GM20000 (cell line): ENCODE results near the gene KRT9.
"Not testable (repeated sequence)": the region's sequence is repeated elsewhere in the genome, so short reads cannot be mapped to it uniquely, and the experiment has no call there.

Experiments used
- DNase-seq: peaks from one replicate; pipeline ENCODE4 v3.0.0; 2012; ENCODE audit warnings: low spot score
- TF ChIP-seq, protein P1 (sequence below): IDR thresholded peaks from 2 replicates; pipeline ENCODE4 v1.5.1; 2012; ENCODE audit warnings: mild to moderate bottlenecking, control low read depth; ENCODE audit errors: extremely low read depth, missing control alignments

KRT9 gene

DNA sequence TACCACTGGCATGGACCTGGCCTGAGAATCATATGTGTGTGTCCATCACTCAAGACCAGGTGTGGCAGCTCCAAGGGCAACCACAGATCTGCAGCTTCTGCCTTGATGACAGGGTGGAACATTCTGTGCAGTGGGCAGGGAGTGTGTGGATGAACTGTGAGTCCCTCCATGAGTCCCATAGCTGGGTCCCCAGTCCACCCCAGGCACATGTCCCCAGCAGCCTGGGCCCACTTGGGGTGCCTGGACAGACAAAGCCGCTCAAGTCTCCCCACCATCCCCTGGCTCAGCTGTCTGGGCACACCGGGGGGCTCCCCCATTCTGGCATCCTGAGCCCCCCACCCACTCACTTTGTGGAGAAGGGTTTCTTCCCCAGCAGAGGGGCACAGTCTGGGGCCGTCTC is 45.3 kb upstream of the KRT9 start:
- DNase-seq, result no peak
- TF ChIP-seq, protein P1, sequence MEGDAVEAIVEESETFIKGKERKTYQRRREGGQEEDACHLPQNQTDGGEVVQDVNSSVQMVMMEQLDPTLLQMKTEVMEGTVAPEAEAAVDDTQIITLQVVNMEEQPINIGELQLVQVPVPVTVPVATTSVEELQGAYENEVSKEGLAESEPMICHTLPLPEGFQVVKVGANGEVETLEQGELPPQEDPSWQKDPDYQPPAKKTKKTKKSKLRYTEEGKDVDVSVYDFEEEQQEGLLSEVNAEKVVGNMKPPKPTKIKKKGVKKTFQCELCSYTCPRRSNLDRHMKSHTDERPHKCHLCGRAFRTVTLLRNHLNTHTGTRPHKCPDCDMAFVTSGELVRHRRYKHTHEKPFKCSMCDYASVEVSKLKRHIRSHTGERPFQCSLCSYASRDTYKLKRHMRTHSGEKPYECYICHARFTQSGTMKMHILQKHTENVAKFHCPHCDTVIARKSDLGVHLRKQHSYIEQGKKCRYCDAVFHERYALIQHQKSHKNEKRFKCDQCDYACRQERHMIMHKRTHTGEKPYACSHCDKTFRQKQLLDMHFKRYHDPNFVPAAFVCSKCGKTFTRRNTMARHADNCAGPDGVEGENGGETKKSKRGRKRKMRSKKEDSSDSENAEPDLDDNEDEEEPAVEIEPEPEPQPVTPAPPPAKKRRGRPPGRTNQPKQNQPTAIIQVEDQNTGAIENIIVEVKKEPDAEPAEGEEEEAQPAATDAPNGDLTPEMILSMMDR, result no peak

DNA sequence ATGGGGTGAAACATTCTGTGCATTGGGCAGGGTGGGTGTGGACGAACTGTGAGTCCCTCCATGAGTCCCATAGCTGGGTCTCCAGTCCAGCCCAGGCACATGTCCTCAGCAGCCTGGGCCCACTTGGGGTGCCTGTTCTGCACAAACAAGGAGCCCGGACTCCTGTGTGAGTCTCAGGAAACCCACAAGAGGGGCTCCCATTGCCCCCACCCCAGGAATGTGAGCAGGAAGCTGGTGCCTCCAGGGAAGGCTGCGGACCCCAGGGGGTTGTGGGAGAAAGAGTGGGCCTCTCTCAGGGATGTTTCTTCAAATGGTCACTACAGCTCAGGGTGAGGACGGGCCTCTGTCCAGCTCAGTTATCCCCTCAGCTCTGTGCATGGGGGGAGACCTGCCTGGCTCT is 44.6 kb upstream of the KRT9 start:
- not testable (repeated sequence) for DNase-seq

DNA sequence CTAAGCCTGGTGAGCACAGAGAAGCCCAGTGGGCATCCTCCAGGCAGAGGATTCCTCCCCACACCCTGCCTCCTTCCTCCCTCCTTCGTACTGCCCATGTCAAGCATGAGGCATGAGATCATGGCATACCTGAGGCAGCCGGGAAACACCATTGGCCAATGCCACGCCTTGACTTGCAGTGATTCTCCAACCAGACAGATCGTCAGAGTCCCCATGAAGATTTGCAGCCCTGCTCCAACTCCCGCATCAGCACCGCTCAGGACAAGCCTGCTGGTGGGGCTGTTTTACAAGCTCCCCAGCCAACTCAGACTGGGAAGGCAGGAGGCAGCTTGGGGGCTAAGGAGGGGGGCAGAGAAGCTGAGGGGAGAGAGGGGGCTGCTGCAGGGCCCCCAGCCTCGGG is 43.6 kb upstream of the KRT9 start:
- TF ChIP-seq, protein P1, result no peak
- no peak for DNase-seq

DNA sequence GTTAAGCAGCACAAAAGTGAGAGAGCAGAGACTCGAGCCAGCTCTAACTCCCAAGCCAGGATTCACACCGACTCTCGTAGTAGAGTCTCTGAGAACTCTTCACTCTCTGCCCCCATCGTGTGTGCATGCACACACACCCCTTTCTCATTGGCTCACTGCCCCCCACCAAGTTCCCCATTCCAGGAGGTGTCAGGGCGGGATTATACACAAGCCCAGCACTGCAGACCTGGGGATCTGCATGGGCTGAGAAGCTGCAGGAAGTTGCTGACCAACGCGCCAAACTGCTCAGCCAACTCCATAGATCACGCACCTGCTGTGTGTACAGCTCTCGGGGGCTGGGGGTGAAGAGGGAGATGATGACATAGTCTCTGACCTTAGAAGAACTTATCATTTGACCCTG is 42.9 kb upstream of the KRT9 start:
- not testable (repeated sequence) for DNase-seq

DNA sequence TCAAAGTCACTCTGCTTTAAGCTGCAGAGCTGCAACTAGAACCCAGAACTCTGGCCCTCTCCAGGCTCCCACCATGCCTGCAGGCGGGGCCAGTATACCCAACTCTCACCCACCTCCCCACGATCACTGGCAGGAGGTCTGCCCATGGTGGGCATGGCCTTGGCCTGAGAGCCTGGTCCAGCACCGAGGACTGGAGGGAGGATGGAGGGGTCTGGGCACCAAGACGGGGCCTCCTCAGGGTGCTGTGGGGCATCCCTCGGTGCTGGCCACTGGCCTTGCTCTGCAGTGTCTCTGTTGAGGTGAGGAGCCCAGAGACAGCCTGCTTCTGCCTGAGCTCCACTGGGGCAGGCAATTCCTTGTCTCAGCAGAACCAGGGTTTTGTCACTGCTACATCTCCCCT is 42.2 kb upstream of the KRT9 start:
- no peak for DNase-seq
- TF ChIP-seq, protein P1, result no peak

DNA sequence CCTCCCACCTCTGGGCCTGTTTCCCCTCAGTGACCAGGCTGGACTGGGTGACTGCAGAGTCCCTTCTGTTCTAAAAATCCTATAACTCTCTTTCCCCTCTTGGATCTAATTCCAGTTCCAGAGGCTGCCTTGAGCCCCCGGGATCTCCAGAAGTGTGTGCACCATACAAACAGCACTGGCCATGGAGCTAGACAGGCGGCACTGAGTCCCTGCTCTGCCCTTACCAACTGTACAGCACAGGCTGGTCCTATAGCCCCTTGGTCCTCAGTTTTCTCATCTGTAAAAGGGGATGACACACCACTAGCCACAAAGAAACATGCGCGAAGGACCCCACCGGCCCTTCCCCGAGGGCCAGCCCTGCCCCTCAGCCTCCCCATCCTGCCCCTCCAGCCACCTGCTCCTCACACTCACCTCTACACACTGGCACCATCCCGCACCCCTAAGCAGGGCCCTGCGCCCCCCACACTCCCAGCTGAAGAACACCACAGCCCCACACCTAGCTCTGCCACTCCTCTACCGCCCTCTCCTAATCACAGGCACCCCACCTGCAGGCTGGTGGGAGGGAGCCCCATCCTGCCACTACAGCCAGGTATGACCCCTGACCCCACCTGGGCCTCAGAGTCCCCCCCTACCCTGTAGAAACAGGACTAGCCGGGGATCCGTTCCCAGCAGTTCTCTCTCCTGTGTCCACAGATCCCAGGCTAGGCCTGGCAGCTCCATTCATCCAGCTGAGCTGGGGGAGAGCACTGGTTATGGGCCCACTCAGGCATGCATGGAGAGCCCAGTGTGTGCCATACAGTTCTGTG is 41.6 kb upstream of the KRT9 start:
- no peak for DNase-seq
- TF ChIP-seq, protein P1, result no peak

DNA sequence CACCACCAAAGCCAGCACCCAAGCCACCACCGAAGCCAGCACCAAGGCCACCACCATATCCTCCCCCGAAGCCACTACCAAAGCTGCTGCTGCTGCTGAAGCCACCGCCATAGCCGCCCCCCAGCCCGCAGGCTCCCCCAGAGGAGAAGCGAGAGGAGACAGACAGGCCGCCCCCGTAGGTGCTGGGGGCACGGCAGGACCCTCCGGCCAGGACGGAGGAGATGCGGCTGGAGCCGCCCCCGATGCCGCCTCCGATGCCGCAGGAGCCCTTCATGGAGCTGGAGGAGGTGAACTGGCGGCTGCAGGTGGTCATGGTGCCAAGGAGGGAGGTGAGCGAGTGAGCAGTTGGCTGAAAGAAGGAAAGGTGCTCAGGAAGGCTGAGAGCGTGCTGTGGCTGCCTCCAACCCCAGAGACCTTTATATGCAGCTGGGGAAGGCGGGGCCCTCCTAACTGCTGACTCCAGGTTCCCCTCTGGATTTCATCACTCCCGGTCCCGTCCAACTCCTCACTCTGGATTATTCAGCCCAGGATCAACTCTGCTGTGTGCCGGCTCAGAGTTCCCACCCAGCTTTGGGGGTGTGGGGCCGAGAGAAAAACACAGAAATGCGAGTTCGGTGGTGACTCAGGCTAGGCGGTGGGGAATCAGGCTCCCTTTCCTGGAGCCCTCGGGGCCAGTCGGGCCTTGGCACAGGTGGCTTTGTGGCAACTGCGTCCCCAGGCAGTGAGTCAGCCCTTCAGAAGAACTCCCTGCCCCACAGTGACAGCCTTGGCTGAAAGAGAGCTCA is 40.7 kb upstream of the KRT9 start, which contains the start of gene KRT16:
Gene KRT16, minus strand, starts transcription at position 392 of the 785 bp plus-strand sequence. Its CDS starts 79 bp downstream, at position 313.
- not testable (repeated sequence) for DNase-seq

DNA sequence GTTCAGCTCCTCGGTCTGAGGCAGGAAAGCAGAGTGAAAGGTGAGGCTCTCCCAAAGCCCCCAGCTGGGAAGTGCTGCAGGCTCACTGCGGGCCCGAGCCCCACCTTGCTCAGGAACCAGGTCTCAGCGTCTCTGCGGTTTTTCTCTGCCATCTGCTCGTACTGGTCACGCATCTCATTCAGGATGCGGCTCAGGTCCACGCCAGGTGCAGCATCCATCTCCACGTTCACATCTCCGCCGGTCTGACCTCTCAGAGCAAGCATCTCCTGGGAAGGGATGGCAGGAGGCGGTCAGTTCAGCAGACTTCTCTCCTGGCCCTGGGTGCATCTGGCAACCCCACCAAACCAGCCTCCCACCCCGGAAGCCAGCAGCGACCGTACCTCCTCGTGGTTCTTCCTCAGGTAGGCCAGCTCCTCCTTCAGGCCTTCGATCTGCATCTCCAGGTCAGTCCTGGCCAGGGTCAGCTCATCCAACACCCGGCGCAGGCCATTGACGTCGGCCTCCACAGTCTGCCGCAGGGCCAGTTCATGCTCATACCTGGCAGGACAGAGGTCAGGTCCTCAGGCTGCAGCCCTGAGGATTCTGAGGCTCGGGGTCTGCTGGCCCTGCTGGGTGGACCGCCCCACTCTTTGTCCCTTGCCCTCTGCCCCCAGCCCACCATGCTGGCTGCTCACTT is 39.2 kb upstream of the KRT9 start:
- DNase-seq, result no peak
- TF ChIP-seq, protein P1, result no peak

DNA sequence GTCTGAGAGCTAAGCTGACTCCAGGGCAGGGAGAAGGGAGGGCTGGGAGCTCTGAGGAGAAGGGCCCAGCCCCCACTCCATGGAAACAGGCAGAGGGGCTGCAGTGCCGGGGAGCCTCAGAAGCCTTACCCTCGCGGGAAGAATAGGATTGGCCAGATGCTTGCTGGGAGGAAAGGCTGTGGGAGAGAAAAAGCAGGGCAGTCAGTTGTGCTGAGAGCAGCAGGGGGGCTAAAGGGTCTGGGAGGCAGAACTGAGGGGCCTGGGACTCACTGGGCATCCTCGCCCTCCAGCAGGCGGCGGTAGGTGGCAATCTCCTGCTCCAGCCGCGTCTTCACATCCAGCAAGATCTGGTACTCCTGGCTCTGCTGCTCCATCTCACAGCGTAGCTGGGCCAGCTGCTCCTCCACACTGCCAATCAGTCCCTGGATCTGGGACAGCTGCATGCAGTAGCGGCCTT is 38.2 kb upstream of the KRT9 start:
- DNase-seq, result not testable (repeated sequence)

DNA sequence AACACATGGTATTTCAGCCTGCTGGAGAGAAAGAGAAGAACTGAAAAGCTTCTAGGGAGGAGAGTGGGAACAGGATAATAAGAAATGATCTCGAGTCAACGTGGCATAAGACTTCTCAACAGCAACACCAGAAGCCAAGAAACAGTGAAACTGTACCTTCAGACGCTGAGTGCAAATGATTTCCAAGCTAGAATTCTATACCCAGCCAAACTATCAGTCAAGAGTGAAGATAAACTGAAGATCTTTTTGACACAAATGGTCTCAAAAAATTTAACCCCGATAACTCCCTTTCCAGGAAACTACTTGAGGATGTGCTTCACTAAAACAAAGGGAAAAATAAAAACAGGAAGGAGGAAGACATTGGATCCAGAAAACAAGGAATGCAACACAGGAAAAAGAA is 35.1 kb upstream of the KRT9 start:
- DNase-seq, result not testable (repeated sequence)
